GM18861 (cell line): ENCODE results near the gene RFC2.
A peak's percentile ranks its signal among the peaks of the same experiment; 100 is the strongest.
"Not testable (repeated sequence)": the region's sequence is repeated elsewhere in the genome, so short reads cannot be mapped to it uniquely, and the experiment has no call there.

ENCODE experiments used
- ATAC-seq: cut with Tn5 transposase; IDR thresholded peaks from one replicate; pipeline ENCODE4 v1.9.1; 2021; ENCODE audit not compliant: unreplicated experiment

Gene RFC2

GRCh38 chr7:74219416-74219815 lies 34.8 kb downstream of the RFC2 start:
- no peak for ATAC-seq

GRCh38 chr7:74218343-74218698 lies 35.9 kb downstream of the RFC2 start:
- ATAC-seq, result no peak

GRCh38 chr7:74217455-74218342 lies 36.5 kb downstream of the RFC2 start:
- peak; percentile 56 for ATAC-seq

- ATAC-seq, result no peak
Observed at GRCh38 chr7:74216361-74216761, 37.8 kb downstream of the RFC2 start.

GRCh38 chr7:74215921-74216320 lies 38.3 kb downstream of the RFC2 start:
- no peak for ATAC-seq

- ATAC-seq, result no peak
Observed at GRCh38 chr7:74214816-74215630, 39.2 kb downstream of the RFC2 start.

- ATAC-seq, result no peak
Observed at GRCh38 chr7:74212661-74213060, 41.5 kb downstream of the RFC2 start.

GRCh38 chr7:74208241-74208640 lies 46.0 kb downstream of the RFC2 start:
- ATAC-seq, result not testable (repeated sequence)

GRCh38 chr7:74207586-74207985 lies 46.6 kb downstream of the RFC2 start:
- ATAC-seq, result no peak

- ATAC-seq, result no peak
Observed at GRCh38 chr7:74206589-74207120, 47.5 kb downstream of the RFC2 start.

GRCh38 chr7:74206052-74206451 lies 48.1 kb downstream of the RFC2 start:
- not testable (repeated sequence) for ATAC-seq

- ATAC-seq, result no peak
Observed at GRCh38 chr7:74203956-74204618, 50.1 kb downstream of the RFC2 start.

GRCh38 chr7:74202841-74203556 lies 51.2 kb downstream of the RFC2 start:
- ATAC-seq, result no peak

- no peak for ATAC-seq
Observed at GRCh38 chr7:74199551-74200355, 54.4 kb downstream of the RFC2 start.

- no peak for ATAC-seq
Observed at GRCh38 chr7:74197449-74198124, 56.6 kb downstream of the RFC2 start.

- ATAC-seq, result not testable (repeated sequence)
Observed at GRCh38 chr7:74195968-74196654, 58.1 kb downstream of the RFC2 start.

- ATAC-seq, result not testable (repeated sequence)
Observed at GRCh38 chr7:74195139-74195860, 58.9 kb downstream of the RFC2 start.

- ATAC-seq, result no peak
Observed at GRCh38 chr7:74194686-74195085, 59.5 kb downstream of the RFC2 start.
